GM18951 (cell line): Measurements from ENCODE around the gene CROCC2.

Source experiments
- POLR2A ChIP-seq: IDR thresholded peaks from 4 replicates; pipeline ENCODE4 v1.6.1; 2011; ENCODE audit warnings: mild to moderate bottlenecking; ENCODE audit not compliant: insufficient read length, insufficient read depth; ENCODE audit errors: extremely low read depth
- in situ Hi-C: fragments of 300-500 bp; cut with MboI; formaldehyde crosslinking; loops from one replicate; pipeline ENCODE4 v1.12.0; 2022; ENCODE audit warnings: low sequenced_read_pairs, mixed read lengths, inconsistent platforms; ENCODE audit not compliant: unreplicated experiment

Gene CROCC2

GRCh38 chr2:240899468-240899865, 6.7 kb upstream of the CROCC2 start:
- in situ Hi-C loops = no loop called here
- TF ChIP-seq POLR2A = no peak

- TF ChIP-seq POLR2A = no peak
- in situ Hi-C loops = no loop called here
Measured at GRCh38 chr2:240900141-240900860, 5.8 kb upstream of the CROCC2 start.

GRCh38 chr2:240901986-240902614, 4.0 kb upstream of the CROCC2 start:
- in situ Hi-C loops = no loop called here
- no peak for TF ChIP-seq POLR2A

GRCh38 chr2:240902615-240903041, 3.5 kb upstream of the CROCC2 start:
- no peak for TF ChIP-seq POLR2A

GRCh38 chr2:240903191-240904060, 2.7 kb upstream of the CROCC2 start:
- TF ChIP-seq POLR2A = no peak
- in situ Hi-C loops = no loop called here

More at GRCh38 chr2:240902615-240903041, 3.5 kb upstream of the CROCC2 start:
- in situ Hi-C loops = no loop called here

- no peak for TF ChIP-seq POLR2A
Measured at GRCh38 chr2:240904216-240905175, 1.6 kb upstream of the CROCC2 start.

GRCh38 chr2:240905176-240905781, 857 bp upstream of the CROCC2 start:
- in situ Hi-C loops = no loop called here
- no peak for TF ChIP-seq POLR2A

More at GRCh38 chr2:240904216-240905175, 1.6 kb upstream of the CROCC2 start:
- in situ Hi-C loops = no loop called here

- in situ Hi-C loops = no loop called here
- no peak for TF ChIP-seq POLR2A
Measured at GRCh38 chr2:240906911-240907590, 915 bp downstream of the CROCC2 start.

- in situ Hi-C loops = no loop called here
- no peak for TF ChIP-seq POLR2A
Measured at GRCh38 chr2:240909216-240909974, 3.3 kb downstream of the CROCC2 start.

GRCh38 chr2:240911641-240912265, 5.6 kb downstream of the CROCC2 start:
- no peak for TF ChIP-seq POLR2A
- in situ Hi-C loops = no loop called here
